ENCODE results near the gene MAPK12.
A peak's percentile ranks its signal among the peaks of the same experiment; 100 is the strongest.

Gene MAPK12

DNA sequence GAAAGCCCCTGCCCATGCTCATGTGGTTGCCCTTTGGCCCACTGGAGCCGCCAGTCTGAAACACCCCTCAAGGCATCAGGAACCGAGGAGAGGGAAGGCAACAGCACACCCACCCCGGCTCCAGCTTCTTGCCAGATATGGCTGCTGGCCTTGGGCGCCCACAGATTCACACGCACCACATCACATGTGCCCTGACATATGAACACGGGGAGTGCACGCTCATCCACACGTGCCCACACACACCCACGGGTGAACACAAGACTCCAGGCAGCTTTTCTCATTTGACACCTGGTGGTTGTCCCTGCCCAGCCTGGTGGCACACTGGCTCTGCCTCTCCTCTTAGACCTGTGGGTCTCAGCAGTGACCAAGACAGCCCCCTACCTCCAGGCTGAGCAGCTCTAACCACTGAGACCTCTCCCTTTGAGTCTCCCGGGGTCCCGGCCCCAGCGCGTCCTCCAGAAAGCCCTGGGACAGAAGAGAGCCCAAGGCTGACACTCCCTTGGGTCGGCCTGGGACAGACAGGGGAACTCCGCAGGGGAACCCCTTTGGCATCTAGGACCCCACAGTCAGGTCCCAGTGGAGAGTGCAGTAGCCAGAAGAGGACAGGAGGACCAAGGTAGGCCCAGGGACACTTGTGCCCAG, 2.7 kb upstream of the MAPK12 start:
- peaks cover 13% of the 10 kb centered on the region for H3K4me1 ChIP-seq (ENCODE audit: control insufficient read depth, insufficient read depth, low read length)
- H3K4me3 ChIP-seq (ENCODE audit: low read depth, low read length) = no peak overlapping the region
- H3K36me3 ChIP-seq (ENCODE audit: control insufficient read depth, insufficient read depth, low read length) = no peaks in the 10 kb centered on the region
- peaks cover 60% of the 10 kb centered on the region for H3K27me3 ChIP-seq (ENCODE audit: control insufficient read depth, insufficient read depth, low read length)
- no peaks in the 10 kb centered on the region for H3K9me3 ChIP-seq (ENCODE audit: control insufficient read depth, insufficient read depth, low read length)
- no peak overlapping the region for H3K9ac ChIP-seq (ENCODE audit: low read depth, low read length)
- no peak overlapping the region for H3K27ac ChIP-seq (ENCODE audit: low read depth, low read length)

DNA sequence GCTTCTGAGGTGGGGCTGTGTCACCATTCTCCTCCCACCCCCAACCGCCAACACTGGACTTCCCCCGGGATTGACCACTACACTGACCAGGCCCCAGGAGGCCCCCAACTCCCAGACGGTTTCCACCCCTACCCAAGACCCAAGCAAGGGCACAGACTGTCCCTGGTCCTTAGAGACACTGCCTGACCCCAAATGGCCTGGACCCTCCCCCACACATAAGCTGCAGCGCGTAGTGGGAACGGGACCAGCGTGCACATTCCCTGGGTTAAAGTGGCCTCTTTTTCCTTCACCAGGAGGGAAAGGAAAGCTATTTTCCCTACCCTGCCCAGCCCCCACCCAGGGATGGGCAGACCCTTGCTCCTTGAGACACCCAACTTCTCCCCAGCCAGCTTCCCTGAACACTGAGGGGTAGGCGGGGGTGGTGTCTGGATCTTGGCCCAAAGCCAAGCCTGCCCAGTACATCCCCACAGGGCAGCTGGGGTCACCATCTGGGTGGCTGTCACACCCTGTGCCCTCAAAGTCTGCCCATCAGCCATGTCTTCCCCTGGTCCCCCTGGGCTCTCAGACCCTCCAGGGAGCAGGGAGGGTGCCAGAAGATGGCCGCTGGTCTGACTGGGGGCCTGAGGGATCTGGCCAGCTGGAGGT, 1.6 kb upstream of the MAPK12 start:
- no peak overlapping the region for H3K4me3 ChIP-seq (ENCODE audit: low read depth, low read length)
- H3K9ac ChIP-seq (ENCODE audit: low read depth, low read length) = no peak overlapping the region
- H3K9me3 ChIP-seq (ENCODE audit: control insufficient read depth, insufficient read depth, low read length) = no peaks in the 10 kb centered on the region
- peaks cover 13% of the 10 kb centered on the region for H3K4me1 ChIP-seq (ENCODE audit: control insufficient read depth, insufficient read depth, low read length)
- no peaks in the 10 kb centered on the region for H3K36me3 ChIP-seq (ENCODE audit: control insufficient read depth, insufficient read depth, low read length)
- H3K27me3 ChIP-seq (ENCODE audit: control insufficient read depth, insufficient read depth, low read length) = peaks cover 49% of the 10 kb centered on the region
- H3K27ac ChIP-seq (ENCODE audit: low read depth, low read length) = no peak overlapping the region

DNA sequence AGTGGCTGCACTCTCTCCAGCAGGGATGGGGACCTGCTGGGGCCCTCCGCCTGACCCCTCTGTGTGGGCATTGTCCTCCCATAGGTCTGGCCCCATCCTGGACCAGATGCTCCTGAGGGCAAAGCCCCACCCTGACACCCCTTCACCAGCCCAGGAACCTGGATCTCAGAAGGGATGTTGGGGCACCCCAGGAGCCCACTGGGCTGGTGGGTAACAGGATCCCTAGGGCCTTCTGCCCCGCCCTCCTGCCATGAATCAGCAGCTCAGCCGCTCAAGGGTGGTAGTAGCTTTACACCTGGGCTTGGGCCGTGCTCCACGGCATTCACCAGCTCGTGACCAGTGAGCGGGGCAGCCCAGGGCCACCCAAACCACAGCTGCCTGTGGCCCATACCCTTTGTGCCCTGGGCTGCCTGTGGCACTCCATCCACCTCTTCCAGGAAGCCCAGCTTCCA, 1.0 kb upstream of the MAPK12 start:
- H3K9me3 ChIP-seq (ENCODE audit: control insufficient read depth, insufficient read depth, low read length) = no peaks in the 10 kb centered on the region
- peaks cover 44% of the 10 kb centered on the region for H3K27me3 ChIP-seq (ENCODE audit: control insufficient read depth, insufficient read depth, low read length)
- peaks cover 13% of the 10 kb centered on the region for H3K4me1 ChIP-seq (ENCODE audit: control insufficient read depth, insufficient read depth, low read length)
- no peak overlapping the region for H3K27ac ChIP-seq (ENCODE audit: low read depth, low read length)
- no peak overlapping the region for H3K9ac ChIP-seq (ENCODE audit: low read depth, low read length)
- H3K4me3 ChIP-seq (ENCODE audit: low read depth, low read length) = no peak overlapping the region
- no peaks in the 10 kb centered on the region for H3K36me3 ChIP-seq (ENCODE audit: control insufficient read depth, insufficient read depth, low read length)

DNA sequence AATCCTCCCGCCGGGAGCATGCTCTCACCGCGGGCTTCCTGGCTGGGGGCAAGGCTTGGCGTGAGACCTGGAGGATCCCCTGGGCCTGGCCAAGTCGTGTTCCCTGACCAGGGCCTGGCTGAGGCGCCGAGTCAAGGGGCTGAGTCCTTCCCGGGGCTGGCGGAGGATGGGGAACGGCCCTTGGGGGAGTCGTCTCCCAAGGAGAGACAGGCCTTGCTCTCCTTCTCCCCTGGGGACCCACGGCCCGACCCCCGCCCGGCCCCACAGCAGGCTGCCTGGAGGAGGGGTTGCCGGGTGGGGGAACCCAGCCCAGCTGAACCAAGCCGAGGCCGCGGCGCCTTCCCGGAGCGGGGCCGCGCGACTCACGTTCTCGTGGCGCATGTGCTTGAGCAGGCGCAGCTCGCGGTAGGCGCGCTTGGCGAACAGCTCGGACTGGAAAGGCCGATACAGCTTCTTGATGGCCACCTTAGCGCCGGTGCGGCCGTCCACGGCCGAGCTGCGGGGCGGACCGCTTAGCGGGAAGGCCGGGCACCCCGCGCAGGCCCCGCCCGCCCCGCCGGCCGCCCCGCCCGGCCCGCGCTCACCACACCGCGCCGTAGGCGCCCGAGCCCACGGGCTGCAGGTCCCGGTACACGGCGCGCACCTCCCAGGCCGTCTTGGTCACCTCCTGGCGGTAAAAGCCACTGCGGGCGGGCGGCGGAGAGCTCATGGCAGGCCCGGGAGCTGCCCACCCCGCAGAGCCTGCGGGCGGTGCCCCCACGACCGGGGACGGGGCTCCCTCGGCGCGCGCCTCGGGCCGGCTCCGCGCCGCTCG, 475 bp downstream of the MAPK12 start:
- Histone ChIP-seq H3K9me3 (ENCODE audit: control insufficient read depth, insufficient read depth, low read length) (no peaks in the 10 kb centered on the region), H3K4me3 (ENCODE audit: low read depth, low read length) (peak overlapping the region; percentile 64), H3K27me3 (ENCODE audit: control insufficient read depth, insufficient read depth, low read length) (peaks cover 30% of the 10 kb centered on the region), H3K27ac (ENCODE audit: low read depth, low read length) (no peak overlapping the region), H3K4me1 (ENCODE audit: control insufficient read depth, insufficient read depth, low read length) (peaks cover 13% of the 10 kb centered on the region), H3K36me3 (ENCODE audit: control insufficient read depth, insufficient read depth, low read length) (peaks cover 3% of the 10 kb centered on the region; the same call in 1 of the 2 replicates), H3K9ac (ENCODE audit: low read depth, low read length) (no peak overlapping the region)

DNA sequence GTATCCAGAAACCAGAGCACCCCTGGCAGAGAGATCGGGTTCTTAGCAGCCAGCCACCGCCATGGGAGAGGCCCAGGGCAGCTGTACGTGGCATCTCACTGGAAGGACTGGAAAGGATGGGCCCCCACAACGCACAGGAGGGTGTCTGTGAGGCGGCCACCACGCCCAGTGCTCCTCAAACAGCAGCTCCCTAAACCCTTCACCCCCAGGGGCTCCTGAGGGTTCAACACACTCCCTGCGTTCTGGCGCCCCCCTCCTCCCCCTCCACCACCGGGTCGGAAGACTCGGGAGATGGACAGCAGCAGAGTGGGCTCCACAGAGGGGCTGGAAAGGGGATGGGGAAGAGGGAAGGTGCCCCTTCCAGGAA, 1.1 kb downstream of the MAPK12 start:
- Histone ChIP-seq H3K27ac (ENCODE audit: low read depth, low read length) (no peak overlapping the region), H3K4me3 (ENCODE audit: low read depth, low read length) (peak overlapping the region; percentile 64), H3K4me1 (ENCODE audit: control insufficient read depth, insufficient read depth, low read length) (peaks cover 13% of the 10 kb centered on the region), H3K36me3 (ENCODE audit: control insufficient read depth, insufficient read depth, low read length) (peaks cover 7% of the 10 kb centered on the region; the same call in 1 of the 2 replicates), H3K9me3 (ENCODE audit: control insufficient read depth, insufficient read depth, low read length) (no peaks in the 10 kb centered on the region), H3K27me3 (ENCODE audit: control insufficient read depth, insufficient read depth, low read length) (peaks cover 30% of the 10 kb centered on the region), H3K9ac (ENCODE audit: low read depth, low read length) (no peak overlapping the region)

DNA sequence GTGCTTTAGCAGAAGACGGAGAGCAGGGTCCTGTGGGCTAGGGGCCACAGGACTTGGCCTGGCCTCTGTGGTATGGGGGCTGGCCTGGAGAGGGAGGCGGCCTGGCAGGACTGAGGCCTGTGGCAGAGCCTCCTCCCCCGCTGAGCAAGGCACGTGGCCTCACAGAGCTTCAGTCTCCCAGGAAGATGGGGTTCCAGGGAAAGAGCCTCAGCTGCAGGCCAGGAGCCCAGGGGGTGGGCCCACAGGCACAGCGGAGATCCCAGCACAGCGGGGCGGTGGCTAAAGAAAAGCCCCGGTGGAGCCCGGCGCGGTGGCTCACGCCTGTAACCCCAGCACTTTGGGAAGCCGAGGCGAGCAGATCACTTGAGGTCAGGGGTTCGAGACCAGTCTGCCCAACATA, 2.2 kb downstream of the MAPK12 start:
- peaks cover 13% of the 10 kb centered on the region for H3K4me1 ChIP-seq (ENCODE audit: control insufficient read depth, insufficient read depth, low read length)
- no peak overlapping the region for H3K4me3 ChIP-seq (ENCODE audit: low read depth, low read length)
- no peak overlapping the region for H3K9ac ChIP-seq (ENCODE audit: low read depth, low read length)
- no peaks in the 10 kb centered on the region for H3K9me3 ChIP-seq (ENCODE audit: control insufficient read depth, insufficient read depth, low read length)
- H3K27me3 ChIP-seq (ENCODE audit: control insufficient read depth, insufficient read depth, low read length) = peaks cover 25% of the 10 kb centered on the region
- H3K27ac ChIP-seq (ENCODE audit: low read depth, low read length) = no peak overlapping the region
- peaks cover 7% of the 10 kb centered on the region; the same call in 1 of the 2 replicates for H3K36me3 ChIP-seq (ENCODE audit: control insufficient read depth, insufficient read depth, low read length)

DNA sequence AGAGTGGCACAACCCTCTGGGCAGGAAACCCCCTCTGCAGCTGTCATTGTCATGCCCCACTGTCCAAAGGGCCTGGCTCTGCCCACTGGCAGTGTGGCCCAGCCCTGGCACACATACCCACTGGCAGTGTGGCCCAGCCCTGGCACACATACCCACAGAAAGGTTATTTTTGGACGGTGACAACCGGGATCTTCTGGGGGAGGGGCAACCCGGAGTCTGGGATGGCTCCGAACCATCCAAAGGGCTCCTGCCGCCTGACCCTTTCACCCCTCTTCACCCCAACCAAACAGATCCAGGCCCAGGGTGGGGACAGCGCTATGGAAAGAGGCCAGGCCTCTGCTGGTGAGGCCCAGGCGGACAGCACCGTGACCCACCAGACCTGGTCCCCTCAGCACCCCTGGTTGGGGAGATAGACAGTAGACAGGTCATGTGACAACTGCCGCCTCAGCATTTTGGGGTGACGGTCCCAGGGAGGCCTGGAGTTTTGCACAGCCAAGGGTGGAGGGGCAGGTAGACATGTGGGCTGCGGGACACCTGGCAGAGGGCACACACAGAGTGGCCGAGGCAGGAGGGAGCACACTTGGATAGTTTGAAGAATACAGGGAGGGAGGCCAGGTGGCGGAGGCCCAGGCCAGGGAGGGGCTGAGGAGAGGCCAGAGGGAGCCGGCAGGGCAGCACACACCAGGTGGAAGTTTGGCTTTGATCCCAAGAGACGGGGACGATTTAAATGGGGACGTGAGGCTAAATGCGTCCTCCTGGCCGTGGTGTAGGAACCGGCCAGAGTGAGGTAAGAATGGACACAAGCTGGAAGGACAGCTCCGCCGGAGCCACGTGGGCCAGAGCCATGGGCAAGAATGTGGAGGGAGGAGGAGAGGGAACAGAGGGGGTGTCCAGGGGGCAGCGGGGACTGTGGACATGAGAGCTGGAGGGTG, 2.9 kb downstream of the MAPK12 start:
- Histone ChIP-seq H3K27ac (ENCODE audit: low read depth, low read length) (no peak overlapping the region), H3K27me3 (ENCODE audit: control insufficient read depth, insufficient read depth, low read length) (peaks cover 25% of the 10 kb centered on the region), H3K4me3 (ENCODE audit: low read depth, low read length) (no peak overlapping the region), H3K9me3 (ENCODE audit: control insufficient read depth, insufficient read depth, low read length) (no peaks in the 10 kb centered on the region), H3K36me3 (ENCODE audit: control insufficient read depth, insufficient read depth, low read length) (peaks cover 7% of the 10 kb centered on the region; the same call in 1 of the 2 replicates), H3K4me1 (ENCODE audit: control insufficient read depth, insufficient read depth, low read length) (peaks cover 13% of the 10 kb centered on the region), H3K9ac (ENCODE audit: low read depth, low read length) (no peak overlapping the region)

DNA sequence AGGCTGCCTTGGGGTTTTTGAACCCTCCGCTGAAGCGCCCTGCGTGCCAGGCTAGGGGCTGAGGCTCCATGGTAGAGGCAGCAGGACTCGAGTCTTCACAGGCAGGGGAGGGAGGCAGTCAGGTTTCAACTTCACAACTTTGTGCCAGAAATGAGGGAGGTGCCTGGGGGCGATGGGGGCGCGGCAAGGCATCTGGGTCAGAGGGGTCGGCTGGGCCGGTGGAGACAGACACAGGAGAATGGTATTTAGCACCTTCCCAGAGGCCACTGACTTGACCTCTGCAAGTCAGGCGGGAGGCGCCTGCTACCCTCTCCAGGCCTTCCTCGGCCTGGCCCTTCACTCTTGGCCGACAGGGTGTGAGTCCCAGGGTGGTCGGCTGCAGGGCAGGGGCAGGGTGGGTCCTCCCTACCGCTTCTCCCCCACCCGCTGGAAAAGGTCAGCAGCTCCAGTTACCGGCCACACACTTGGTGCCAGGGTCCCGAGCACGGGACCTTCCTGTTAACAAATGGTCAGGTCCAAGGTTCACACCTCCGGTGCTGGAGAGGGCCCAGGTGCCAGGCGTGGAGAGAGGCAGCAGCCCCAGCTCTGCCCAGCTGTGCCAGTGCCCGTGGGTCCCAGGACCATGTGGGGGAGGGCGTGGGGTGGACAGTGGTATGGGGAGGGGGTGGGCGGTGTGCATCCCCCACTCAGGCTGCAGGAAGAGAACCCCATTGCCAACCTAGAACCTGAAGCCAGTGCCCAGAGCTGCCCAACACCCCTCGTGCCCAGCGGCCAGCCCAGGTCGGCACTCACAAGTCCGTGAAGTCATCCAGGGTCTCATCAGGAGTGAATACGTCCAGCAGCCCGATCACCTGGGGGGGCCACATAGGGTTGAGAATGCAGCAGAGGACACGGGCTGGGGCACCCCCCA, 3.8 kb downstream of the MAPK12 start:
- Histone ChIP-seq H3K4me3 (ENCODE audit: low read depth, low read length) (no peak overlapping the region), H3K27ac (ENCODE audit: low read depth, low read length) (no peak overlapping the region)

DNA sequence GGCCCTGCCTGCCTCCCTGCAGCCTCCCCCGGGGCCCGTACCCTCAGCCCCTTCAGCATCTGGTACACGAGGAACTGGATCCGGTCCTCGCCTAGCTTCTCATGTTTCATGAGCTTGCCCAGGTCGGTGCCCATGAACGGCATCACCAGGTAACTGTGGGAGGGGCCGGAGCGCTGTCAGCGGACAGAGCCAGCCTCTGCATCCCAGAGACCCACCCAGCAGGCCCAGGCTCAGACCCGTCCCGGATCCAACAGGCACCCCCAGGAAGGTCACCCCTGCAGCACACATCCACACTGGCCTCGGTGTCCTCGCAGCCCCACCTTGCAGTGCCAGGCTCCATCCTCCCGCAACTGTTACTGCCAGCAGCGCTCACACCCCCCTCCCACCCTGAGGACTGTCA, 4.4 kb downstream of the MAPK12 start:
- Histone ChIP-seq H3K9me3 (ENCODE audit: control insufficient read depth, insufficient read depth, low read length) (no peaks in the 10 kb centered on the region), H3K36me3 (ENCODE audit: control insufficient read depth, insufficient read depth, low read length) (peaks cover 7% of the 10 kb centered on the region; the same call in 1 of the 2 replicates), H3K9ac (ENCODE audit: low read depth, low read length) (no peak overlapping the region), H3K4me1 (ENCODE audit: control insufficient read depth, insufficient read depth, low read length) (peaks cover 1% of the 10 kb centered on the region), H3K4me3 (ENCODE audit: low read depth, low read length) (no peak overlapping the region), H3K27me3 (ENCODE audit: control insufficient read depth, insufficient read depth, low read length) (peaks cover 13% of the 10 kb centered on the region), H3K27ac (ENCODE audit: low read depth, low read length) (no peak overlapping the region)

More for the DNA sequence above, 3.8 kb downstream of the MAPK12 start:
- peaks cover 18% of the 10 kb centered on the region for H3K27me3 ChIP-seq (ENCODE audit: control insufficient read depth, insufficient read depth, low read length)
- no peaks in the 10 kb centered on the region for H3K9me3 ChIP-seq (ENCODE audit: control insufficient read depth, insufficient read depth, low read length)
- no peak overlapping the region for H3K9ac ChIP-seq (ENCODE audit: low read depth, low read length)
- H3K36me3 ChIP-seq (ENCODE audit: control insufficient read depth, insufficient read depth, low read length) = peaks cover 7% of the 10 kb centered on the region; the same call in 1 of the 2 replicates
- peaks cover 8% of the 10 kb centered on the region for H3K4me1 ChIP-seq (ENCODE audit: control insufficient read depth, insufficient read depth, low read length)

Data from HUES48 (cell line).